IPS-18c (cell line): ENCODE results near the gene FKBP6.
"Not testable (repeated sequence)": the region's sequence is repeated elsewhere in the genome, so short reads cannot be mapped to it uniquely, and the experiment has no call there.

Experiments
- H3K4me3 ChIP-seq: 2 replicates; pipeline ENCODE4 v1.7.0; 2013; ENCODE audit warnings: low read depth, mild to moderate bottlenecking, low read length, moderate library complexity; ENCODE audit not compliant: insufficient read depth
- H3K9me3 ChIP-seq: one replicate; pipeline ENCODE4 v1.6.1; 2013; ENCODE audit warnings: mild to moderate bottlenecking, low read length, moderate library complexity; ENCODE audit not compliant: control insufficient read depth, insufficient read depth

The FKBP6 gene

GRCh38 chr7:73404860-73405259 lies 76.9 kb downstream of the FKBP6 start:
- not testable (repeated sequence) for H3K4me3 ChIP-seq, H3K9me3 ChIP-seq
